ENCODE results near the gene EHHADH.

DNA sequence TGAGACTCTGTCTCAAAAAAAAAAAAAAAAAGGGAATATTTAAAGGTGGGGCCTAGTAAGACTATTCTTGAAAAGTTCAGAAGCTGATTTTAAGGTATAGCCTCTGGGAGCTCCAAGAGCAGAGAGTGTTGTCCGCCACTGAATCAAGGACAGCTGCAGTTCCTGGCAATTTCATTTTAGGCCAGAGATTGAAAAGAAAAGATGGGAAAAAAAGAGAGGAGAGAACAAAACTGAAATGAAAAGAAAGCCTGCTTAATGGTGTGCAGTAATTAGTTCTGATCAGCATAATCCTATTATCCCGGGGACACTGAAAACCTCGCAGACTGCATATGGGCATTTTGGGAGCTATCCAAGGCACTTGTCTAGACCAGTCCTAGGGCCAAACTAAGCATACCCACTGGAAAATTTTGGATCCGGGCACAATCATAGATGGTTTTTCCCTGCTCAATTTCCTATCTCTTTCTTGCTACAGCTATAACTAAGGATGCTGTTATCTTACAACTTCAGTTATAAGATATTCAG, 43.2 kb downstream of the EHHADH start:
- TF ChIP-seq, protein P1, sequence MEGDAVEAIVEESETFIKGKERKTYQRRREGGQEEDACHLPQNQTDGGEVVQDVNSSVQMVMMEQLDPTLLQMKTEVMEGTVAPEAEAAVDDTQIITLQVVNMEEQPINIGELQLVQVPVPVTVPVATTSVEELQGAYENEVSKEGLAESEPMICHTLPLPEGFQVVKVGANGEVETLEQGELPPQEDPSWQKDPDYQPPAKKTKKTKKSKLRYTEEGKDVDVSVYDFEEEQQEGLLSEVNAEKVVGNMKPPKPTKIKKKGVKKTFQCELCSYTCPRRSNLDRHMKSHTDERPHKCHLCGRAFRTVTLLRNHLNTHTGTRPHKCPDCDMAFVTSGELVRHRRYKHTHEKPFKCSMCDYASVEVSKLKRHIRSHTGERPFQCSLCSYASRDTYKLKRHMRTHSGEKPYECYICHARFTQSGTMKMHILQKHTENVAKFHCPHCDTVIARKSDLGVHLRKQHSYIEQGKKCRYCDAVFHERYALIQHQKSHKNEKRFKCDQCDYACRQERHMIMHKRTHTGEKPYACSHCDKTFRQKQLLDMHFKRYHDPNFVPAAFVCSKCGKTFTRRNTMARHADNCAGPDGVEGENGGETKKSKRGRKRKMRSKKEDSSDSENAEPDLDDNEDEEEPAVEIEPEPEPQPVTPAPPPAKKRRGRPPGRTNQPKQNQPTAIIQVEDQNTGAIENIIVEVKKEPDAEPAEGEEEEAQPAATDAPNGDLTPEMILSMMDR (IDR thresholded peaks at IDR 0.05), result no peak
- TF ChIP-seq POLR2A (IDR thresholded peaks at IDR 0.05), result no peak

All from lower leg skin (tissue), 3 donors.